Measurements from ENCODE around the gene CRY2.

DNA sequence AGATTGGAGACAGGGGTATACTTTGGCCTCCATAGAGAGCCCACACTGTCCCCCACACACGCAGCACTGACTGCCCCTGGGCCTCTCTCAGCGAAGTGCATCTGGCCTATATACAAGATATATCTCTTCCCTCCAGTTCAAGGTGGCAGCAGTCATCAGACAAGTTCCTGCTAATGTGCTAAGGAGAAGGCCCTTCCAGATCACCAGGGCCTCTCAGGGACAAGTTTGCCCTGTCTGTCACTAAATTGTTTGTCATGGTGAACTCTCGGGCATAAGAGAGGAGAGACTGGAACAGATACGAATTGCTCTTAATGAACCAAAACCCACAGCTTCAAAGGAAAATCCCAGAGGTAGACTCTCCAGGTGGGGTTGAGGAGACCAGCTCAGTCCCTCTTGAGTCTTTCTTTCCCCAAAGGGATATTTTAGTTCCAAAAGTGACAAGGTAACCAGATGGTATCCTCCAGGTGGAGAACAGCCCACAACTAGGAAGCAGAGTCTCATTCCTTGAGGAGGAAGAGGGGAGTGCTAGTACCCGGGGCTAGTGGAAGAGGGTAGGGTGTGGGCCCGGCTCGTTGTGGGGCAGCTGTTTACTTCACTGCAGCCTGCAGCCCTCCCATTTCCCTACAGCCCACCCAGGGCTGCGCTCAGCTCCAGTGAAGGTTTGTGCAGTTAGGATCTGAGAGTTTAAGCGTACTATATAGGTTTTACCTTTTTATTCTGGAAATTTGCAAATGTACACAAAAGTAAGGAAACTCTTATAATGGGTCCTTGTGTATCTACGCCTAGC lies 44.6 kb upstream of the CRY2 start:
- TF ChIP-seq, protein P1, sequence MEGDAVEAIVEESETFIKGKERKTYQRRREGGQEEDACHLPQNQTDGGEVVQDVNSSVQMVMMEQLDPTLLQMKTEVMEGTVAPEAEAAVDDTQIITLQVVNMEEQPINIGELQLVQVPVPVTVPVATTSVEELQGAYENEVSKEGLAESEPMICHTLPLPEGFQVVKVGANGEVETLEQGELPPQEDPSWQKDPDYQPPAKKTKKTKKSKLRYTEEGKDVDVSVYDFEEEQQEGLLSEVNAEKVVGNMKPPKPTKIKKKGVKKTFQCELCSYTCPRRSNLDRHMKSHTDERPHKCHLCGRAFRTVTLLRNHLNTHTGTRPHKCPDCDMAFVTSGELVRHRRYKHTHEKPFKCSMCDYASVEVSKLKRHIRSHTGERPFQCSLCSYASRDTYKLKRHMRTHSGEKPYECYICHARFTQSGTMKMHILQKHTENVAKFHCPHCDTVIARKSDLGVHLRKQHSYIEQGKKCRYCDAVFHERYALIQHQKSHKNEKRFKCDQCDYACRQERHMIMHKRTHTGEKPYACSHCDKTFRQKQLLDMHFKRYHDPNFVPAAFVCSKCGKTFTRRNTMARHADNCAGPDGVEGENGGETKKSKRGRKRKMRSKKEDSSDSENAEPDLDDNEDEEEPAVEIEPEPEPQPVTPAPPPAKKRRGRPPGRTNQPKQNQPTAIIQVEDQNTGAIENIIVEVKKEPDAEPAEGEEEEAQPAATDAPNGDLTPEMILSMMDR (IDR thresholded peaks at IDR 0.05) = no peak
- TF ChIP-seq POLR2A (IDR thresholded peaks at IDR 0.05) = no peak
- no peak for TF ChIP-seq EP300 (IDR thresholded peaks at IDR 0.05)
